H1 (cell line): ENCODE measurements around the gene CHN2. TPM values are rescaled to one million over a fixed set of nuclear protein-coding genes. Genes with fewer than 3 reads are reported as not detected.

Source experiments
- CTCF ChIA-PET: fragments of 300-600 bp; sonication (Branson Sonifier 250); formaldehyde crosslinking; loops from one replicate; lab custom pipeline; 2021; ENCODE audit not compliant: partially characterized antibody; lab: Charles Lee
- POLR2A ChIA-PET: fragments of 300-600 bp; sonication (Branson Sonifier 250); formaldehyde crosslinking; loops from one replicate; lab custom pipeline; 2021; ENCODE audit warnings: inconsistent platforms; ENCODE audit not compliant: partially characterized antibody; lab: Charles Lee
- DNase-seq, 2 experiments: peaks; one replicate each; pipeline versions ENCODE4 v3.0.0 to v3.0.0-alpha.2; 2010 to 2022; ENCODE audit warnings: low spot score in 2 of 2, low read depth in 1 of 2, mixed read lengths in 1 of 2
- FAIRE-seq: peaks from 2 replicates; lab custom pipeline; 2011; peaks lifted over from hg19 to GRCh38; lab: Jason Lieb, UNC
- H2AFZ ChIP-seq: 2 replicates; pipeline ENCODE4 v1.8.1; 2012; ENCODE audit warnings: low read length, inconsistent platforms
- H2AK5ac ChIP-seq: 2 replicates; pipeline ENCODE4 v1.6.1; 2013; ENCODE audit warnings: low read depth, low read length
- H2BK120ac ChIP-seq: replicated peaks from 2 replicates; pipeline ENCODE3; 2013; ENCODE audit warnings: low read depth, low read length, inconsistent platforms
- H2BK12ac ChIP-seq: 2 replicates; pipeline ENCODE4 v1.6.1; 2013; ENCODE audit warnings: low read depth, low read length
- H2BK15ac ChIP-seq: 2 replicates; pipeline ENCODE4 v1.6.1; 2013; ENCODE audit warnings: low read length
- H2BK20ac ChIP-seq: 2 replicates; pipeline ENCODE4 v1.6.1; 2013; ENCODE audit warnings: low read length
- H2BK5ac ChIP-seq: 2 replicates; pipeline ENCODE4 v1.6.1; 2013; ENCODE audit warnings: low read depth, low read length
- H3K14ac ChIP-seq: 2 replicates; pipeline ENCODE4 v1.6.1; 2013; ENCODE audit warnings: inconsistent platforms; ENCODE audit not compliant: insufficient read length
- H3K18ac ChIP-seq: 2 replicates; pipeline ENCODE4 v1.6.1; 2013; ENCODE audit warnings: low read length; ENCODE audit errors: extremely low read depth
- H3K23ac ChIP-seq: 2 replicates; pipeline ENCODE4 v1.6.1; 2013; ENCODE audit warnings: inconsistent platforms; ENCODE audit not compliant: insufficient read length
- H3K23me2 ChIP-seq: 2 replicates; pipeline ENCODE4 v1.6.1; 2013; ENCODE audit warnings: low read depth, low read length
- H3K27ac ChIP-seq: 2 replicates; pipeline ENCODE4 v1.6.1; 2011; ENCODE audit warnings: low read depth, low read length, inconsistent platforms
- H3K27me3 ChIP-seq, 4 experiments: replicated peaks in 1 of 4; 1 replicate in 1 of 4; 2 replicates in 3 of 4; pipeline versions ENCODE4 v1.6.1 to v1.8.1; 2011 to 2013; ENCODE audit warnings: low read length in 3 of 4, mild to moderate bottlenecking in 3 of 4, inconsistent platforms in 2 of 4, mixed read lengths in 2 of 4, moderate library complexity in 1 of 4; ENCODE audit not compliant: control insufficient read depth in 3 of 4, insufficient read depth in 3 of 4; ENCODE audit errors: extremely low read depth in 1 of 4
- H3K36me3 ChIP-seq, 4 experiments: 2 replicates each; pipeline versions ENCODE4 v1.6.1 to v1.8.1; 2011 to 2013; ENCODE audit warnings: mild to moderate bottlenecking in 4 of 4, low read length in 3 of 4, moderate library complexity in 2 of 4, control low read depth in 1 of 4, inconsistent platforms in 1 of 4; ENCODE audit not compliant: insufficient read depth in 4 of 4, control insufficient read depth in 2 of 4
- H3K4ac ChIP-seq: replicated peaks from 2 replicates; pipeline ENCODE3; 2013; ENCODE audit warnings: low read length, low read depth, mixed read lengths, inconsistent platforms; ENCODE audit not compliant: insufficient read length
- H3K4me1 ChIP-seq, 4 experiments: replicated peaks in 1 of 4; 1 replicate in 1 of 4; 2 replicates in 3 of 4; pipeline versions ENCODE4 v1.6.1 to v1.8.1; 2011 to 2013; ENCODE audit warnings: low read length in 3 of 4, inconsistent platforms in 2 of 4, mixed read lengths in 1 of 4; ENCODE audit not compliant: insufficient read depth in 4 of 4, control insufficient read depth in 3 of 4
- H3K4me2 ChIP-seq, 2 experiments: 2 replicates each; pipeline versions ENCODE4 v1.6.1 to v1.8.1; 2011 to 2013; ENCODE audit warnings: low read depth in 2 of 2, low read length in 2 of 2, control low read depth in 1 of 2, inconsistent platforms in 1 of 2, mild to moderate bottlenecking in 1 of 2; ENCODE audit not compliant: insufficient read depth in 1 of 2
- H3K4me3 ChIP-seq, 4 experiments: fragments of 200-600, 300-600 bp in 1 of 4; sonication (generic), shearing (Covaris generic), sonication (Bioruptor Twin) in 1 of 4; 2 replicates each; pipeline versions ENCODE4 v1.5.1 to v1.8.1; 2011 to 2016; ENCODE audit warnings: low read length in 4 of 4, low read depth in 3 of 4, control low read depth in 2 of 4, inconsistent platforms in 2 of 4, mild to moderate bottlenecking in 2 of 4, mixed read lengths in 1 of 4, moderate library complexity in 1 of 4; ENCODE audit not compliant: insufficient read depth in 2 of 4; ENCODE audit errors: extremely low read depth in 1 of 4
- H3K56ac ChIP-seq: replicated peaks from 2 replicates; pipeline ENCODE3; 2013; ENCODE audit warnings: low read depth, mild to moderate bottlenecking, mixed read lengths, low read length, inconsistent platforms; ENCODE audit not compliant: insufficient read length
- H3K79me1 ChIP-seq: 2 replicates; pipeline ENCODE4 v1.6.1; 2013; ENCODE audit warnings: low read depth, low read length, control low read depth
- H3K79me2 ChIP-seq, 2 experiments: 2 replicates each; pipeline versions ENCODE4 v1.6.1 to v1.8.1; 2012 to 2013; ENCODE audit warnings: low read length in 2 of 2, mild to moderate bottlenecking in 2 of 2, inconsistent platforms in 1 of 2; ENCODE audit not compliant: insufficient read depth in 2 of 2, control insufficient read depth in 1 of 2
- H3K9ac ChIP-seq, 4 experiments: replicated peaks in 1 of 4; 1 replicate in 1 of 4; 2 replicates in 3 of 4; pipeline versions ENCODE4 v1.6.1 to v1.8.1; 2011 to 2013; ENCODE audit warnings: low read depth in 3 of 4, low read length in 3 of 4, control low read depth in 2 of 4, mild to moderate bottlenecking in 2 of 4, moderate library complexity in 2 of 4, inconsistent platforms in 1 of 4; ENCODE audit errors: extremely low read depth in 1 of 4
- H3K9me3 ChIP-seq, 2 experiments: 2 replicates each; pipeline versions ENCODE4 v1.6.1 to v1.8.1; 2012 to 2013; ENCODE audit warnings: mild to moderate bottlenecking in 2 of 2, moderate library complexity in 2 of 2, control low read depth in 1 of 2, inconsistent platforms in 1 of 2, low read depth in 1 of 2, low read length in 1 of 2, mixed read lengths in 1 of 2; ENCODE audit not compliant: insufficient read depth in 2 of 2
- H4K20me1 ChIP-seq, 2 experiments: replicated peaks in 1 of 2; 2 replicates each; pipeline versions ENCODE3 to v1.8.1; 2011 to 2013; ENCODE audit warnings: inconsistent platforms in 2 of 2, low read length in 2 of 2, mild to moderate bottlenecking in 1 of 2; ENCODE audit not compliant: insufficient read depth in 2 of 2, control insufficient read depth in 1 of 2
- H4K5ac ChIP-seq: 2 replicates; pipeline ENCODE4 v1.6.1; 2013; ENCODE audit warnings: low read length, low read depth, mixed read lengths, inconsistent platforms; ENCODE audit not compliant: insufficient read length
- H4K8ac ChIP-seq: 2 replicates; pipeline ENCODE4 v1.8.0; 2013; ENCODE audit warnings: mild to moderate bottlenecking, moderate library complexity, low read length, inconsistent platforms; ENCODE audit not compliant: insufficient read depth; ENCODE audit errors: extremely low read depth
- H4K91ac ChIP-seq: replicated peaks from 2 replicates; pipeline ENCODE3; 2013; ENCODE audit warnings: low read length, mixed read lengths, inconsistent platforms; ENCODE audit not compliant: insufficient read length
- ATF3 ChIP-seq: IDR thresholded peaks from 2 replicates; pipeline ENCODE4 v1.6.1; 2011; ENCODE audit warnings: low read depth, mild to moderate bottlenecking, low read length; ENCODE audit not compliant: insufficient read depth
- CBX8 ChIP-seq: fragments of 300-800, 300-1000 bp; sonication (generic); IDR thresholded peaks from 2 replicates; pipeline ENCODE4 v1.7.1; 2016; ENCODE audit warnings: low read depth, low read length, borderline replicate concordance
- CHD2 ChIP-seq: IDR thresholded peaks from 2 replicates; pipeline ENCODE4 v1.6.1; 2012; ENCODE audit warnings: low read length, improper control_type of control experiment
- E2F6 ChIP-seq: IDR thresholded peaks from 2 replicates; pipeline ENCODE4 v1.6.1; 2012; ENCODE audit warnings: inconsistent platforms
- EGR1 ChIP-seq: IDR thresholded peaks from 2 replicates; pipeline ENCODE4 v1.6.1; 2011; ENCODE audit warnings: low read depth, low read length, borderline replicate concordance
- EP300 ChIP-seq, 2 experiments: IDR thresholded peaks; 1 replicate in 1 of 2; 2 replicates in 1 of 2; pipeline ENCODE4 v1.6.1; 2011 to 2012; ENCODE audit warnings: low read depth in 2 of 2, low read length in 2 of 2, mild to moderate bottlenecking in 2 of 2, borderline replicate concordance in 1 of 2, inconsistent platforms in 1 of 2, moderate library complexity in 1 of 2
- JUN ChIP-seq: IDR thresholded peaks from 2 replicates; pipeline ENCODE4 v1.6.1; 2011; ENCODE audit warnings: low read depth, mild to moderate bottlenecking, improper control_type of control experiment, low read length
- PHF8 ChIP-seq: fragments of 200-600 bp; sonication (generic); conservative IDR thresholded peaks from 2 replicates; pipeline ENCODE4 v1.7.1; 2012; ENCODE audit warnings: low read depth, mild to moderate bottlenecking, inconsistent platforms, low read length, moderate library complexity
- POLR2AphosphoS5 ChIP-seq: IDR thresholded peaks from 2 replicates; pipeline ENCODE4 v1.6.1; 2011; ENCODE audit warnings: low read depth, low read length
- POU5F1 ChIP-seq: IDR thresholded peaks from 2 replicates; pipeline ENCODE4 v1.6.1; 2011; ENCODE audit warnings: low read depth, mild to moderate bottlenecking, low read length, moderate library complexity
- SAP30 ChIP-seq: fragments of 300-600 bp; sonication (generic); IDR thresholded peaks from 2 replicates; pipeline ENCODE4 v1.7.1; 2012; ENCODE audit warnings: low read length, moderate library complexity, mild to moderate bottlenecking, inconsistent platforms; ENCODE audit not compliant: insufficient read depth, insufficient replicate concordance
- SIN3A ChIP-seq, 2 experiments: IDR thresholded peaks in 1 of 2; conservative IDR thresholded peaks in 1 of 2; 2 replicates each; pipeline ENCODE4 v1.6.1; 2011 to 2012; ENCODE audit warnings: low read length in 2 of 2, improper control_type of control experiment in 1 of 2, low read depth in 1 of 2, mild to moderate bottlenecking in 1 of 2
- SIX5 ChIP-seq: IDR thresholded peaks from 2 replicates; pipeline ENCODE4 v1.6.1; 2011; ENCODE audit warnings: mild to moderate bottlenecking, low read depth, low read length
- WGBS, 2 experiments: shearing (Covaris generic) in 1 of 2; methylation state at CpG; one replicate each; pipeline versions ENCODE4 v1.1.6 to v1.1.7; 2013 to 2015; ENCODE audit warnings: low lambda C conversion rate in 2 of 2, mixed read lengths in 2 of 2, inconsistent platforms in 1 of 2, low coverage in 1 of 2, missing lambda C conversion rate in 1 of 2; ENCODE audit not compliant: insufficient replicate concordance in 2 of 2, insufficient coverage in 1 of 2, insufficient read length in 1 of 2; ENCODE audit errors: extremely low coverage in 1 of 2, missing lambda C conversion rate in 1 of 2; 5-methylcytosine and 5-hydroxymethylcytosine counted together
- polyA plus RNA-seq, 7 experiments: library from polyadenylated mRNA; depleted of rRNA in 3 of 7; stranded (reverse) in 5 of 7; unstranded in 2 of 7; fragments of >200 nt in 5 of 7; fragments of 200-250 nt in 2 of 7; gene quantifications; 1 replicate in 5 of 7; 2 replicates in 1 of 7; 4 replicates in 1 of 7; pipeline versions ENCODE4 v1.2.1 to v1.2.3, GENCODE V29; 2011 to 2013; ENCODE audit warnings: missing spikeins in 2 of 7, mixed read lengths in 2 of 7
- total RNA-seq: library from RNA; stranded (reverse); fragmentation: NEBNext Ultra II Directional; extraction: Animal tissue kit (Norgen Biotek cat#: 25700); gene quantifications from 2 replicates; pipeline ENCODE4 v1.2.1, GENCODE V29; 2021

The CHN2 gene
- total and polyA plus RNA-seq, 2 of the 8 experiments (the other 6 are each of a cell fraction or from before 2014, with no cell fraction given) = 2.9 to 4.8 TPM

GRCh38 chr7:29185613-29186012, 9.0 kb upstream of the CHN2 start:
- H3K9me3 ChIP-seq = no peaks in the 10 kb centered on the region
- DNase-seq = no peak
- no peak overlapping the region for H2AFZ ChIP-seq
- ChIA-PET CTCF (interaction anchor here (0.8 to 1.6 kb wide), 2 partner anchors 62 to 112 kb away, joined by 3 to 4 read pairs; no protein-coding TSS in a partner anchor), POLR2A (no interaction called here)
- H3K9ac ChIP-seq = no peak overlapping the region
- no peak overlapping the region for H3K4me3 ChIP-seq
- H3K23me2 ChIP-seq = no peaks in the 10 kb centered on the region
- no peaks in the 10 kb centered on the region; a peak in 1 of 7 replicates for H3K27me3 ChIP-seq
- H3K4me1 ChIP-seq = peaks cover 0 to 8% (median 3%) of the 10 kb centered on the region in 4 experiments; a peak in 4 of 7 replicates
- H3K14ac ChIP-seq = no peak overlapping the region
- H3K79me2 ChIP-seq = no peaks in the 10 kb centered on the region
- no peak overlapping the region for H3K23ac ChIP-seq
- no peak overlapping the region for H2BK20ac ChIP-seq
- FAIRE-seq = no peak
- H2BK5ac ChIP-seq = no peak overlapping the region
- no peak overlapping the region for H3K18ac ChIP-seq
- no peaks in the 10 kb centered on the region for H3K79me1 ChIP-seq
- H4K91ac ChIP-seq = no peak overlapping the region
- H2BK15ac ChIP-seq = no peak overlapping the region
- H3K27ac ChIP-seq = no peak overlapping the region
- H2BK12ac ChIP-seq = no peak overlapping the region
- no peak overlapping the region for H4K8ac ChIP-seq
- no peak overlapping the region for H2BK120ac ChIP-seq
- no peak overlapping the region for H2AK5ac ChIP-seq
- no peak overlapping the region for H4K5ac ChIP-seq
- H3K4me2 ChIP-seq = no peak overlapping the region
- H3K56ac ChIP-seq = no peak overlapping the region
- no peaks in the 10 kb centered on the region for H3K36me3 ChIP-seq
- H4K20me1 ChIP-seq = no peaks in the 10 kb centered on the region
- H3K4ac ChIP-seq = no peak overlapping the region
- WGBS, 2 experiments = 85% methylated on average over 6 of the region's 6 CpGs; no CpG with 5 or more reads in 1 of the 2 experiments
- no peak for TF ChIP-seq SIN3A (conservative IDR thresholded peaks at IDR 0.05 in 1 of 2, IDR thresholded peaks at IDR 0.05 in 1 of 2; ENCODE audit: low read depth in 1 of 2, low read length in 2 of 2)
- TF ChIP-seq EGR1 = no peak
- TF ChIP-seq JUN = no peak
- no peak for TF ChIP-seq ATF3
- TF ChIP-seq SAP30 = no peak
- TF ChIP-seq EP300 (IDR thresholded peaks at IDR 0.05; ENCODE audit: borderline replicate concordance in 1 of 2, low read depth in 2 of 2, low read length in 2 of 2) = no peak
- no peak for TF ChIP-seq CHD2
- no peak for TF ChIP-seq SIX5
- TF ChIP-seq POU5F1 = no peak
- no peak for TF ChIP-seq POLR2AphosphoS5
- TF ChIP-seq PHF8 = no peak
- TF ChIP-seq CBX8 = no peak
- no peak for TF ChIP-seq E2F6
